ENCODE measurements around the gene HERC6. TPM values are rescaled to one million over a fixed set of nuclear protein-coding genes. Genes with fewer than 3 reads are reported as not detected.

Gene HERC6
- total and polyA plus RNA-seq, 9 of the 15 experiments (the other 6 are each of a cell fraction or from before 2014, with no cell fraction given) = 0.01 to 0.68 (median 0.15) TPM

- DNase-seq (ENCODE audit: extremely low read depth in 1 of 4, low spot score in 3 of 4) (no peak), ATAC-seq (no peak), FAIRE-seq (no peak)
- Histone ChIP-seq H3K4me3 (no peak overlapping the region), H2AFZ (ENCODE audit: low read depth, low read length) (no peak overlapping the region), H3K4me2 (ENCODE audit: insufficient read depth, low read length) (no peak overlapping the region), H3K9ac (ENCODE audit: insufficient read depth in 1 of 2, low read depth in 2 of 2, low read length in 2 of 2) (no peak overlapping the region), H3K27me3 (ENCODE audit: control insufficient read depth in 2 of 2, insufficient read depth in 2 of 2, low read length in 2 of 2) (no peaks in the 10 kb centered on the region), H3K9me1 (ENCODE audit: control insufficient read depth, insufficient read depth, low read length) (no peaks in the 10 kb centered on the region), H3K4me1 (replicated peaks in 1 of 2; ENCODE audit: control insufficient read depth in 2 of 2, insufficient read depth in 2 of 2, low read length in 2 of 2) (no peaks in the 10 kb centered on the region), H4K20me1 (replicated peaks; ENCODE audit: control insufficient read depth, insufficient read depth, low read length) (no peaks in the 10 kb centered on the region), H3K9me3 (replicated peaks; ENCODE audit: control insufficient read depth, insufficient read depth, low read depth, low read length) (no peaks in the 10 kb centered on the region), H3K36me3 (ENCODE audit: control insufficient read depth, insufficient read depth, low read length) (no peaks in the 10 kb centered on the region), H3K79me2 (ENCODE audit: control insufficient read depth, insufficient read depth, low read length) (no peaks in the 10 kb centered on the region), H3K27ac (ENCODE audit: extremely low read depth, low read depth, low read length) (no peak overlapping the region)
- 0% methylated on average over 5 of the region's 5 CpGs for WGBS (ENCODE audit: insufficient coverage, low coverage, missing lambda C conversion rate)
- POLR2A ChIA-PET = no interaction called here
- in situ Hi-C loops (cut with MboI) = no loop called here
- no peak for TF ChIP-seq ARHGAP35 (IDR thresholded peaks at IDR 0.05; ENCODE audit: partially characterized antibody)
- no peak for TF ChIP-seq THRA (IDR thresholded peaks at IDR 0.05)
- no peak for TF ChIP-seq STAT5A (IDR thresholded peaks at IDR 0.05; ENCODE audit: borderline replicate concordance, low read length)
- TF ChIP-seq MAFF (IDR thresholded peaks at IDR 0.05; ENCODE audit: low read length) = no peak
- TF ChIP-seq NCOA4 (IDR thresholded peaks at IDR 0.05; ENCODE audit: partially characterized antibody) = no peak
- no peak for TF ChIP-seq MEF2A (IDR thresholded peaks at IDR 0.05; ENCODE audit: control insufficient read depth, low read depth, low read length)
- TF ChIP-seq SAP30 (IDR thresholded peaks at IDR 0.05; ENCODE audit: borderline replicate concordance, insufficient read depth, low read depth, low read length, poor library complexity, severe bottlenecking) = no peak
- intact Hi-C loops (cut with micrococcal nuclease) = no loop called here
- no TSS peak for BruUV-seq (replicated peaks)
- CTCF ChIA-PET (ENCODE audit: low intra/inter-chr PET ratio) = no interaction called here
Observed at GRCh38 chr4:88419874-88420273, 41.2 kb downstream of the HERC6 start.
